Stimulated activated CD8-positive, alpha-beta memory T cell treated with anti-CD3 and anti-CD28 coated beads, Interleukin-7, amount 100 ng/mL, for 4 hours (primary cell): Measurements from ENCODE around the gene EPHA4.
A peak's percentile ranks its signal among the peaks of the same experiment; 100 is the strongest.

Source experiments
- DNase-seq, 2 donors: peaks; one replicate each; pipeline ENCODE4 v3.0.0-alpha.2; 2020; ENCODE audit warnings: low read depth in 2 of 2

EPHA4 gene

DNA sequence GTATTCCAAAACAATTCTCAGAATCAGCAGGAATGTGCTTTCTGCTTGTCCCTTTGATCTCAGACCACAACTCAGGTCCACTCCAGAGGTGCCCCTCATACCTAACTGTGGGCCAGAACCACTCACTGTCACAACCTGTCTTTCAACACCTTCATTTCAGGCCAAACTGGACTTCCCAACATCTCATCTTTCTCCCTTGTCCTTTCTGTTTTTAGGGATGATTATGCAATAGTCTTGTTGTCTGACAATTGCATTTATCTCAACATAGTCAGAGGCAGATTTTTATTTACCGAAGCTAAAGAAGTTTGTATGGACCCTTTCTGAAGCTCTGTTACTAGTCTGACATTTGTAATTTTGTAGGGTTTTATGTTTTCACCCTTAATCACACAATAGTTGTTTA lies 95.9 kb downstream of the EPHA4 start:
- no peak for DNase-seq

DNA sequence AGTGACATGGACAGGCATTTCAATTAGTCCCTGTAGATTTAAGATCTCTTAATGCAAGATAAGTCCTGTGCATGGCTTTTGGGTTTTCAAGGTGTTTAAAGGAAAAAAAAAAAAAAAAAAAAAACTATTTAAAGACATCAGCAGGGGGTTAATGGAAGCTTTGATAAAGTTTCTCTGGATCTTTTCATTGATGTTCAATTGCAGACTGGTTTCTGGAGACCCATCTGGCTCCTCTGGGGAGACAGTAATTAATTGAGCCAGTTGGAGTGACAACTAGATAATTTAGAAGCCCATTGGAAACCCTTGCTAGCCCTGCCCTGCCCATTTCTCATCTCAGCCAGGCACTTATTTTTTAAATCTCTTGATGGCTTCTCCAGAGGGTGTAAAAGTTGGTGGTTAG lies 98.7 kb downstream of the EPHA4 start:
- no peak for DNase-seq

- DNase-seq: no peak
These were observed 103.8 kb downstream of the EPHA4 start for GRCh38 chr2:221468317-221468716.

DNA sequence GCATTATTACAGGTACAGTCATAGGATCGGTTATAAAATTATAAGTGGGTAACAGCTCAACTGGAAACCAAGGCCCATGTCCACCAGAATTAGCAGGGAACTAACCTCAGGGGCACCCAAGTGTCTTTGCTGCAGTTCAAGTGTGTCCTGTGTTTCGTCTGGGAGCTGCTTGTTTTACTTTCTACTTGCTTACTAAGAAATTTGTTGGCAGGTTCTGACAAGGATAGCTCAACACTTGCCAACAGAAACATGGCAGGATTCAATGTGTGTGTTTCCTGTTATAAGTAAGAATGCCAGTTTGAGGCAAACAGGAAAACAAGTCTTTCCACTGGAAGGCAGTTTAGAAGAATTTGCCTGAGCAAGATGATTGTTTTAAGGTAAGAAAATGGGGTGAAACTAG lies 104.5 kb downstream of the EPHA4 start:
- DNase-seq: no peak

- no peak for DNase-seq
These were observed 105.4 kb downstream of the EPHA4 start for GRCh38 chr2:221466744-221467143.

DNA sequence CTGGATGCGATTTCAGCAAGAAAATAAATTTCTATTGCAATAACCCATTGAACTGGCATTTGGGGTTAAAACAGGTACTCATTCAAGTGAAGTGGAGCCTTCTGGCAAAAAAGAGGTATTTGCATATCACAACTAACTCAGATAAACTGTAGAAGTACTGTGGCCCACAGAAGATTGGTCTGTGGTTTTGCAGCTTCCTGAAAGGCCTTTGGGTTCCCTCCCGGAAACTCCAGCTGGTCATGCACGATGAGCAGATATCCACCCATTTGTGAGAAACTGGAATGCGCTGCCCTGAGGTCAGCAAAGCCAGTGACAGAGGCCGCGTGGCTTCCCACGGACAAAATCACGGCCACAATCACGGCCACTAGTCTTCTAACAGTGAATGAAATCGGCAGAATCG lies 106.3 kb downstream of the EPHA4 start:
- peak in 1 of 2 donors; percentile 0 for DNase-seq

DNA sequence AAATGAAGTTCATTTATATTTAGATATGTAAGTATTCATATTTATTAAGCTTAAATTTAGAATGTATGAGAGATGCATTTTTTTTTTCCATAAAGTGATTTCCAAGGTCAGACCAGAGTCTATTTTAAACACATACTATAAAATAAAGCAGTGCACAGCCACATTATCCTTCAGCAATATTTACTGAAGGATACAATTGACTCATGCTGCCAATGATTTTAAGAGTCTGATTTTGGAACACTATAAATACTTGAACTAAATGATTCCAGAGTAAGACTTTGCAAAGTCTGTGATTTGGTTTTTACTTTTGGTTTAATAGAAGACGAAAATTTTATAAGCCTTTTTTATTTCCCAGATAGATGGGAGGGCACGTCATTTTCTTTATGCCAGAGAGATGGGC lies 107.1 kb downstream of the EPHA4 start:
- no peak for DNase-seq

- no peak for DNase-seq
These were observed 108.7 kb downstream of the EPHA4 start for GRCh38 chr2:221463241-221463896.

DNA sequence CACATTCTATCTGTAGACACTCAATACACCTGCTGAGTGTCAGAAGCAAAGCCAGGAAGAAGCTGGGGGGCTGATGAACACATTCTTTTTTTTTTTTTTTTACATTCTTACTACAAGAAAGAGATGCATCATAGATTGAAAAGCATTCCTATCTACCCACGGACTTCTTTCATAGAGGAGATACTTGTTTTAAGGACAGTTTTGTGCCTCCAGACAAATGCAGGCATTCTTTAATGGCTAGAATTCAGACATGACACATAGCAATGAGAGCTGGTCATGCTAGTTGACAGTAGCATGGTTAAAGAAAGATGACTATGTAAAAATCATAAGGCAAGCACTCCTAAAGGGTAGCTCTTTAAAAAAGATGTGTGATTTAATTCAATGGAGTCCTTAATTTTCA lies 110.2 kb downstream of the EPHA4 start:
- no peak for DNase-seq

GRCh38 chr2:221460136-221460535 lies 112.0 kb downstream of the EPHA4 start:
- DNase-seq: no peak

GRCh38 chr2:221458578-221458977 lies 113.5 kb downstream of the EPHA4 start:
- DNase-seq: no peak

DNA sequence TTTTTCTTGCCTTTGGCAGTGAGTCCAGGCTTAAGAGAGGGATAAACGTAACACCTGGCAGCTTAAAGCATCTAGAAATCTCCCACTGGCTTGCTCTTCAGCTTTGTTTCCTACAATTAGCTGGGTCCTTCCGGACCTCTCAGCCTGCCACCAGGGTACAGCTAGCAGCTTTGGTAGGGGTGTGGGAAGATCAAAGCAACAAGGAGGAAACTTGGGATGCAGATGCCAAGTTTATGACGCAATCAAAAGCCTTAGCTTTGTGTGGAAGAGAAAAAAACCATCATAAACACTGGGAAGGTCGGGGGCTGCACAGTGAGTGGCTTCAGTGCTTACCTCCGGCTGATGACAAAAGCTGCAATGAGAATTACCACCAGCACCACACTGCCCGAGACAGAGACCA lies 116.9 kb downstream of the EPHA4 start:
- DNase-seq: no peak

GRCh38 chr2:221454459-221455105 lies 117.5 kb downstream of the EPHA4 start:
- no peak for DNase-seq

- no peak for DNase-seq
These were observed 120.0 kb downstream of the EPHA4 start for GRCh38 chr2:221451862-221452788.

DNA sequence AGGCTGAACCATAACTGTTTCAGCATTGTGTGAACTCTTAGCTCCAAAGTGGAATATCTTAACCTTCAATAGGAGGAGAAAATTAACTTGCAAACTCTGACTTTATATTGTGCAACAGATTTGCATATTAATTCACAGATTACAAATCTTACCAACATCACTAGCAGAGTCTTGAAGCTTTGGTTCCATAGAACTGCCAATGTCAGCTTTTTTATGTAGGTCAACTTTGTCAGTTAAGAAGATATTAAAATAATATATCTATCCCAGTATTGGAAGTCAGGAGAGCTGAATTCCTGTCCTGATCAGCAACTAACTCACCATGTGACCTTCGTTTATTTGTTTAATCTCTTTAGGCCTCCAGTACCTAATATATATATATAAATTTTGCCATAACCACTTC lies 121.8 kb downstream of the EPHA4 start:
- no peak for DNase-seq

GRCh38 chr2:221449406-221449805 lies 122.7 kb downstream of the EPHA4 start:
- no peak for DNase-seq

GRCh38 chr2:221448844-221449390 lies 123.2 kb downstream of the EPHA4 start:
- no peak for DNase-seq

- DNase-seq: no peak
These were observed 123.9 kb downstream of the EPHA4 start for GRCh38 chr2:221448057-221448843.

- no peak for DNase-seq
These were observed 124.8 kb downstream of the EPHA4 start for GRCh38 chr2:221447310-221447709.

GRCh38 chr2:221446140-221446539 lies 126.0 kb downstream of the EPHA4 start:
- no peak for DNase-seq

- DNase-seq: no peak
These were observed 128.0 kb downstream of the EPHA4 start for GRCh38 chr2:221444106-221444505.

DNA sequence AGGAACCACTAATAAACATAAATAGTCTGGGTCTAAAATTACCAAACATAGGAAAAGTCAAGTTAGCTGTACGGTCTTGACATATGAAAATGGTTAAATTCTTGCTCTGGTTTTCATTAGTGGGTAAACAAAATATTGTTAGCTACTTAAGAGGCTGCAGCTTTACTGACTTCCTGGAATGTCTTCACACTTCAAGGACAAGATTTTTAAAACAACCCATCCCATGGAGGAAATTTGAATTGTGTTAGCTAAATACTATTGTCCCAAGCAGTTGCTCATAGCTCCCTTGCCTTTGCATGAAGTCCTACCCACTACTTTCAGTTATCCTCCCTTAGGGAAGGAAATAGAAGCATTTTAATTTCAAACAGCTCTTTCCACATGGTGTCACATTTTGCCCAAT lies 128.5 kb downstream of the EPHA4 start:
- DNase-seq: no peak
